K562 (cell line): ENCODE results near the gene MAPKAPK2. TPM values are rescaled to one million over a fixed set of nuclear protein-coding genes. Genes with fewer than 3 reads are reported as not detected.

Source experiments
- ATAC-seq: fragments of 200-7000 bp; cut with Tn5 transposase; 3 replicates; pipeline ENCODE4 v1.9.1; 2020; ENCODE audit warnings: moderate library complexity
- BruUV-seq: library from RNA; stranded (reverse); fragments of 400-500 nt; replicated peaks from 2 replicates; lab custom pipeline; 2021; lab: Mats Ljungman, UMichigan
- CTCF ChIA-PET: fragments of 300-600 bp; formaldehyde crosslinking; extraction: SDS; loops from one replicate; lab custom pipeline; 2021; ENCODE audit warnings: low intra/inter-chr PET ratio; lab: Yijun Ruan, JAX
- POLR2A ChIA-PET: fragments of 300-600, 350-650 bp; sonication (Branson Sonifier 250); formaldehyde crosslinking; extraction: SDS; loops from one replicate; lab custom pipeline; 2021; ENCODE audit warnings: antibody characterized with exemption, inconsistent platforms; lab: Yijun Ruan, JAX
- DNase-seq, 4 experiments: peaks; one replicate each; pipeline versions ENCODE4 v3.0.0 to v3.0.0-alpha.2; 2011 to 2018; ENCODE audit warnings: low spot score in 3 of 4, mixed read lengths in 3 of 4; ENCODE audit errors: extremely low read depth in 1 of 4
- FAIRE-seq: peaks from 2 replicates; lab custom pipeline; 2011; peaks lifted over from hg19 to GRCh38; lab: Jason Lieb, UNC
- H2AFZ ChIP-seq: 2 replicates; pipeline ENCODE4 v1.6.0; 2011; ENCODE audit warnings: low read depth, low read length, control low read depth, inconsistent platforms
- H3K27ac ChIP-seq: fragments of 200-600 bp; 3 replicates; pipeline ENCODE4 v1.8.0; 2011; ENCODE audit warnings: low read depth, mild to moderate bottlenecking, control low read depth, inconsistent platforms, low read length, moderate library complexity, mixed read lengths; ENCODE audit errors: extremely low read depth
- H3K27me3 ChIP-seq, 2 experiments: fragments of 300-600 bp in 1 of 2; 2 replicates in 1 of 2; 3 replicates in 1 of 2; pipeline versions ENCODE4 v1.6.0 to v1.8.0; 2011; ENCODE audit warnings: inconsistent platforms in 2 of 2, low read length in 2 of 2, mild to moderate bottlenecking in 1 of 2, mixed read lengths in 1 of 2, moderate library complexity in 1 of 2; ENCODE audit not compliant: control insufficient read depth in 2 of 2, insufficient read depth in 2 of 2
- H3K36me3 ChIP-seq: fragments of 300-600 bp; 3 replicates; pipeline ENCODE4 v1.8.0; 2011; ENCODE audit warnings: mild to moderate bottlenecking, low read length, inconsistent platforms; ENCODE audit not compliant: control insufficient read depth, insufficient read depth
- H3K4me1 ChIP-seq, 2 experiments: fragments of 200-600 bp in 1 of 2; replicated peaks in 1 of 2; 2 replicates in 1 of 2; 3 replicates in 1 of 2; pipeline versions ENCODE4 v1.5.1 to v1.8.0; 2011; ENCODE audit warnings: inconsistent platforms in 2 of 2, low read length in 2 of 2, mild to moderate bottlenecking in 1 of 2, mixed read lengths in 1 of 2, moderate library complexity in 1 of 2; ENCODE audit not compliant: control insufficient read depth in 2 of 2, insufficient read depth in 2 of 2
- H3K4me2 ChIP-seq: 2 replicates; pipeline ENCODE4 v1.6.1; 2011; ENCODE audit warnings: low read length, control low read depth, inconsistent platforms, mixed read lengths; ENCODE audit not compliant: insufficient read depth
- H3K4me3 ChIP-seq: fragments of 200-600 bp; sonication (generic), shearing (Covaris generic); 2 replicates; pipeline ENCODE4 v1.5.1; 2016; ENCODE audit warnings: control low read depth, inconsistent platforms
- H3K79me2 ChIP-seq: fragments of 200-600 bp; 3 replicates; pipeline ENCODE4 v1.8.0; 2011; ENCODE audit warnings: low read length, inconsistent platforms; ENCODE audit not compliant: control insufficient read depth, insufficient read depth
- H3K9ac ChIP-seq, 2 experiments: 2 replicates each; pipeline versions ENCODE4 v1.6.0 to v1.6.1; 2011; ENCODE audit warnings: low read depth in 2 of 2, low read length in 2 of 2, control low read depth in 1 of 2, inconsistent platforms in 1 of 2, mild to moderate bottlenecking in 1 of 2, mixed read lengths in 1 of 2; ENCODE audit not compliant: insufficient read depth in 1 of 2
- H3K9me1 ChIP-seq: one replicate; pipeline ENCODE4 v1.6.0; 2011; ENCODE audit warnings: inconsistent platforms, mild to moderate bottlenecking, low read length, moderate library complexity; ENCODE audit not compliant: control insufficient read depth, insufficient read depth
- H3K9me3 ChIP-seq: replicated peaks from 2 replicates; pipeline ENCODE4 v1.5.1; 2011; ENCODE audit warnings: low read depth, low read length, inconsistent platforms; ENCODE audit not compliant: control insufficient read depth, insufficient read depth
- H4K20me1 ChIP-seq: replicated peaks from 2 replicates; pipeline ENCODE4 v1.6.1; 2011; ENCODE audit warnings: low read length, inconsistent platforms, mixed read lengths; ENCODE audit not compliant: control insufficient read depth, insufficient read depth
- FOXJ2 ChIP-seq: fragments of 200-800 bp; sonication (Bioruptor generic); IDR thresholded peaks from 2 replicates; pipeline ENCODE4 v1.6.1; 2016; ENCODE audit warnings: missing genetic modification characterization, missing compliant biosample characterization
- GABPA ChIP-seq: fragments of 200-800 bp; sonication (Bioruptor generic); conservative IDR thresholded peaks from 2 replicates; pipeline ENCODE4 v1.6.1; 2016; ENCODE audit warnings: low read depth, missing genetic modification characterization, missing compliant biosample characterization
- HDAC1 ChIP-seq, 2 experiments: fragments of 450-650 bp; IDR thresholded peaks; 2 replicates each; pipeline ENCODE4 v1.6.1; 2016 to 2017; ENCODE audit warnings: inconsistent platforms in 1 of 2, mild to moderate bottlenecking in 1 of 2, moderate library complexity in 1 of 2
- HEY1 ChIP-seq: fragments of 250-450 bp; sonication (Bioruptor Pico); IDR thresholded peaks from 2 replicates; pipeline ENCODE4 v1.5.0; 2020; ENCODE audit warnings: mild to moderate bottlenecking, moderate library complexity, borderline replicate concordance
- HLTF ChIP-seq: fragments of 450-650 bp; IDR thresholded peaks from 2 replicates; pipeline ENCODE4 v1.6.1; 2016
- NCOA6 ChIP-seq: fragments of 450-650 bp; IDR thresholded peaks from 2 replicates; pipeline ENCODE4 v1.6.1; 2017; ENCODE audit warnings: mild to moderate bottlenecking
- SMARCA4 ChIP-seq: fragments of 450-650 bp; IDR thresholded peaks from 2 replicates; pipeline ENCODE4 v1.6.1; 2016
- ZNF121 ChIP-seq: sonication (generic); formaldehyde crosslinking; conservative IDR thresholded peaks from 2 replicates; pipeline ENCODE4 v1.8.0; 2022; ENCODE audit warnings: missing genetic modification reagents
- ZNF24 ChIP-seq: fragments of 450-650 bp; IDR thresholded peaks from 2 replicates; pipeline ENCODE4 v1.6.1; 2016
- ZNF76 ChIP-seq: fragments of 250-450 bp; sonication (Bioruptor Pico); IDR thresholded peaks from 2 replicates; pipeline ENCODE4 v1.4.0; 2020; ENCODE audit warnings: mild to moderate bottlenecking, moderate library complexity, borderline replicate concordance
- ZNF764 ChIP-seq: fragments of 250-450 bp; sonication (Bioruptor Pico); IDR thresholded peaks from 2 replicates; pipeline ENCODE4 v1.4.0; 2020; ENCODE audit warnings: low read depth, mild to moderate bottlenecking, moderate library complexity
- WGBS: fragments of 100-300 bp; shearing (Covaris generic); methylation state at CpG from one replicate; pipeline ENCODE4 v1.1.6; 2016; ENCODE audit warnings: low coverage, mixed read lengths; ENCODE audit not compliant: insufficient coverage; ENCODE audit errors: missing lambda C conversion rate; 5-methylcytosine and 5-hydroxymethylcytosine counted together
- in situ Hi-C: fragments of 300-500 bp; cut with MboI; formaldehyde crosslinking; loops from 4 replicates; pipeline ENCODE4 v1.15.0; 2018; ENCODE audit warnings: inconsistent platforms, mixed read lengths
- intact Hi-C: fragments of 100-400 bp; cut with micrococcal nuclease; formaldehyde crosslinking; loops from 2 replicates; pipeline ENCODE4 v1.14.2; 2022
- polyA plus RNA-seq, 8 experiments: library from polyadenylated mRNA; depleted of rRNA in 4 of 8; stranded (reverse) in 5 of 8; unstranded in 3 of 8; fragments of >200 nt; fragmentation: Nextera tagmentation in 2 of 8; fragmentation: Illumina TruSeq in 1 of 8; extraction: Ambion mirVana in 2 of 8; extraction: Trizol in 1 of 8; gene quantifications; 2 replicates each; pipeline versions ENCODE4 v1.2.1 to v1.2.3, GENCODE V29; 2011 to 2014; ENCODE audit warnings: inconsistent platforms in 1 of 8, missing spikeins in 1 of 8
- total RNA-seq, 7 experiments: library from RNA; depleted of rRNA in 6 of 7; stranded (reverse); fragments of >200 nt in 6 of 7; fragmentation: Illumina TruSeq in 2 of 7; extraction: Trizol in 2 of 7; gene quantifications; 2 replicates each; pipeline versions ENCODE4 v1.2.1 to v1.2.3, GENCODE V29; 2011 to 2021; ENCODE audit warnings: low replicate concordance in 1 of 7
- TF ChIP-seq, protein P1 (sequence below): fragments of 250-450 bp; sonication (Bioruptor Pico); IDR thresholded peaks from 2 replicates; pipeline ENCODE4 v1.8.0; 2022; ENCODE audit warnings: moderate library complexity, mild to moderate bottlenecking, inconsistent platforms
- TF ChIP-seq, protein P2 (sequence below): fragments of 250-450 bp; sonication (Bioruptor Pico); IDR thresholded peaks from 2 replicates; pipeline ENCODE4 v1.4.0; 2020; ENCODE audit warnings: mild to moderate bottlenecking, moderate library complexity
- TF ChIP-seq, protein P3 (sequence below): fragments of 200-400 bp; formaldehyde crosslinking; IDR thresholded peaks from 2 replicates; pipeline ENCODE4 v1.6.1; 2017; ENCODE audit warnings: mild to moderate bottlenecking, low read depth, low read length, moderate library complexity
- TF ChIP-seq, protein P4 (sequence below): IDR thresholded peaks from 2 replicates; pipeline ENCODE4 v1.6.1; 2012; ENCODE audit warnings: low read depth, low read length, improper control_type of control experiment, borderline replicate concordance

The MAPKAPK2 gene
- total and polyA plus RNA-seq, 9 of the 15 experiments (the other 6 are each of a cell fraction or from before 2014, with no cell fraction given), result 0.63 to 94.2 (median 52.1) TPM

DNA sequence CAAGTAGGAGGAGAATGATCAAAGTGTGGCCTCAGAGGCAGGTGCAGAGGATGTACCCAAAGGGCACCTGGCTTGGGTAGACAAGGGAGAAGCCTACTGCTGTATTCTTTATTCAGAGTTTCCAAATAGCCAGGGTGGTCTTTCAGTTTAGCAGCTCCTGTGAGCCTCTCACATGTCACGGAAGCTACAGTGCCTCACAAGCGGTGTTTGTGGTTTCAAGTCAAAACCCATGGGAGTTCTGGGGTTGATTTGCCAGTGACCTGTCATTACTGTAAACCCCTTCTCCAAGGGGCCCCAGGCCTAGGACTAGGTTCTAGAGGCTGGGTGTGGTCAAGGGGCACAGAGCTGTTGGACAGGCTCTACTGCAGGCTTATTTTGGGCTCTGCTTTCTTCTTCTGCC is 97.7 kb downstream of the MAPKAPK2 start:
- no peak overlapping the region for H3K4me3 ChIP-seq
- H3K9ac ChIP-seq, result no peak overlapping the region
- no peak overlapping the region for H2AFZ ChIP-seq
- in situ Hi-C loops, result no loop called here
- peaks cover 41 to 48% of the 10 kb centered on the region in 2 experiments for H3K27me3 ChIP-seq
- ATAC-seq (no peak), DNase-seq (no peak), FAIRE-seq (no peak)
- no peaks in the 10 kb centered on the region for H3K36me3 ChIP-seq
- BruUV-seq, result no TSS peak
- no peak overlapping the region for H3K4me2 ChIP-seq
- POLR2A ChIA-PET, result no interaction called here
- H3K79me2 ChIP-seq, result no peaks in the 10 kb centered on the region
- H3K9me1 ChIP-seq, result no peaks in the 10 kb centered on the region
- no peaks in the 10 kb centered on the region for H3K4me1 ChIP-seq
- no peak overlapping the region for H3K27ac ChIP-seq
- CTCF ChIA-PET, result no interaction called here
- intact Hi-C loops, result no loop called here
- no peaks in the 10 kb centered on the region for H4K20me1 ChIP-seq
- 6% methylated on average over 2 of the region's 2 CpGs for WGBS
- no peaks in the 10 kb centered on the region for H3K9me3 ChIP-seq
- no peak for TF ChIP-seq ZNF24
- TF ChIP-seq FOXJ2, result no peak
- no peak for TF ChIP-seq ZNF121 (CRISPR knock-in tag)
- TF ChIP-seq, protein P1, sequence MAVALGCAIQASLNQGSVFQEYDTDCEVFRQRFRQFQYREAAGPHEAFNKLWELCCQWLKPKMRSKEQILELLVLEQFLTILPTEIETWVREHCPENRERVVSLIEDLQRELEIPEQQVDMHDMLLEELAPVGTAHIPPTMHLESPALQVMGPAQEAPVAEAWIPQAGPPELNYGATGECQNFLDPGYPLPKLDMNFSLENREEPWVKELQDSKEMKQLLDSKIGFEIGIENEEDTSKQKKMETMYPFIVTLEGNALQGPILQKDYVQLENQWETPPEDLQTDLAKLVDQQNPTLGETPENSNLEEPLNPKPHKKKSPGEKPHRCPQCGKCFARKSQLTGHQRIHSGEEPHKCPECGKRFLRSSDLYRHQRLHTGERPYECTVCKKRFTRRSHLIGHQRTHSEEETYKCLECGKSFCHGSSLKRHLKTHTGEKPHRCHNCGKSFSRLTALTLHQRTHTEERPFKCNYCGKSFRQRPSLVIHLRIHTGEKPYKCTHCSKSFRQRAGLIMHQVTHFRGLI (CRISPR knock-in tag), result no peak
- no peak for TF ChIP-seq HEY1 (CRISPR knock-in tag)
- no peak for TF ChIP-seq SMARCA4
- TF ChIP-seq, protein P2, sequence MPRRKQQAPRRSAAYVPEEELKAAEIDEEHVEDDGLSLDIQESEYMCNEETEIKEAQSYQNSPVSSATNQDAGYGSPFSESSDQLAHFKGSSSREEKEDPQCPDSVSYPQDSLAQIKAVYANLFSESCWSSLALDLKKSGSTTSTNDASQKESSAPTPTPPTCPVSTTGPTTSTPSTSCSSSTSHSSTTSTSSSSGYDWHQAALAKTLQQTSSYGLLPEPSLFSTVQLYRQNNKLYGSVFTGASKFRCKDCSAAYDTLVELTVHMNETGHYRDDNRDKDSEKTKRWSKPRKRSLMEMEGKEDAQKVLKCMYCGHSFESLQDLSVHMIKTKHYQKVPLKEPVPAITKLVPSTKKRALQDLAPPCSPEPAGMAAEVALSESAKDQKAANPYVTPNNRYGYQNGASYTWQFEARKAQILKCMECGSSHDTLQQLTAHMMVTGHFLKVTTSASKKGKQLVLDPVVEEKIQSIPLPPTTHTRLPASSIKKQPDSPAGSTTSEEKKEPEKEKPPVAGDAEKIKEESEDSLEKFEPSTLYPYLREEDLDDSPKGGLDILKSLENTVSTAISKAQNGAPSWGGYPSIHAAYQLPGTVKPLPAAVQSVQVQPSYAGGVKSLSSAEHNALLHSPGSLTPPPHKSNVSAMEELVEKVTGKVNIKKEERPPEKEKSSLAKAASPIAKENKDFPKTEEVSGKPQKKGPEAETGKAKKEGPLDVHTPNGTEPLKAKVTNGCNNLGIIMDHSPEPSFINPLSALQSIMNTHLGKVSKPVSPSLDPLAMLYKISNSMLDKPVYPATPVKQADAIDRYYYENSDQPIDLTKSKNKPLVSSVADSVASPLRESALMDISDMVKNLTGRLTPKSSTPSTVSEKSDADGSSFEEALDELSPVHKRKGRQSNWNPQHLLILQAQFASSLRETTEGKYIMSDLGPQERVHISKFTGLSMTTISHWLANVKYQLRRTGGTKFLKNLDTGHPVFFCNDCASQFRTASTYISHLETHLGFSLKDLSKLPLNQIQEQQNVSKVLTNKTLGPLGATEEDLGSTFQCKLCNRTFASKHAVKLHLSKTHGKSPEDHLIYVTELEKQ, result no peak
- TF ChIP-seq ZNF764 (CRISPR knock-in tag), result no peak
- no peak for TF ChIP-seq HLTF
- no peak for TF ChIP-seq ZNF76 (CRISPR knock-in tag)
- TF ChIP-seq, protein P3, sequence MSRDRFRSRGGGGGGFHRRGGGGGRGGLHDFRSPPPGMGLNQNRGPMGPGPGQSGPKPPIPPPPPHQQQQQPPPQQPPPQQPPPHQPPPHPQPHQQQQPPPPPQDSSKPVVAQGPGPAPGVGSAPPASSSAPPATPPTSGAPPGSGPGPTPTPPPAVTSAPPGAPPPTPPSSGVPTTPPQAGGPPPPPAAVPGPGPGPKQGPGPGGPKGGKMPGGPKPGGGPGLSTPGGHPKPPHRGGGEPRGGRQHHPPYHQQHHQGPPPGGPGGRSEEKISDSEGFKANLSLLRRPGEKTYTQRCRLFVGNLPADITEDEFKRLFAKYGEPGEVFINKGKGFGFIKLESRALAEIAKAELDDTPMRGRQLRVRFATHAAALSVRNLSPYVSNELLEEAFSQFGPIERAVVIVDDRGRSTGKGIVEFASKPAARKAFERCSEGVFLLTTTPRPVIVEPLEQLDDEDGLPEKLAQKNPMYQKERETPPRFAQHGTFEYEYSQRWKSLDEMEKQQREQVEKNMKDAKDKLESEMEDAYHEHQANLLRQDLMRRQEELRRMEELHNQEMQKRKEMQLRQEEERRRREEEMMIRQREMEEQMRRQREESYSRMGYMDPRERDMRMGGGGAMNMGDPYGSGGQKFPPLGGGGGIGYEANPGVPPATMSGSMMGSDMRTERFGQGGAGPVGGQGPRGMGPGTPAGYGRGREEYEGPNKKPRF, result no peak
- TF ChIP-seq GABPA (tag), result no peak
- TF ChIP-seq NCOA6, result no peak
- TF ChIP-seq, protein P4, sequence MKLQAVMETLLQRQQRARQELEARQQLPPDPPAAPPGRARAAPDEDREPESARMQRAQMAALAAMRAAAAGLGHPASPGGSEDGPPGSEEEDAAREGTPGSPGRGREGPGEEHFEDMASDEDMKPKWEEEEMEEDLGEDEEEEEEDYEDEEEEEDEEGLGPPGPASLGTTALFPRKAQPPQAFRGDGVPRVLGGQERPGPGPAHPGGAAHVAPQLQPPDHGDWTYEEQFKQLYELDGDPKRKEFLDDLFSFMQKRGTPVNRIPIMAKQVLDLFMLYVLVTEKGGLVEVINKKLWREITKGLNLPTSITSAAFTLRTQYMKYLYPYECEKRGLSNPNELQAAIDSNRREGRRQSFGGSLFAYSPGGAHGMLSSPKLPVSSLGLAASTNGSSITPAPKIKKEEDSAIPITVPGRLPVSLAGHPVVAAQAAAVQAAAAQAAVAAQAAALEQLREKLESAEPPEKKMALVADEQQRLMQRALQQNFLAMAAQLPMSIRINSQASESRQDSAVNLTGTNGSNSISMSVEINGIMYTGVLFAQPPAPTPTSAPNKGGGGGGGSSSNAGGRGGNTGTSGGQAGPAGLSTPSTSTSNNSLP, result no peak
- TF ChIP-seq HDAC1 (IDR thresholded peaks at IDR 0.05), result no peak
